SK-N-SH treated with all-trans-retinoic acid at 6 μM for 48 hours (cell line): ENCODE data around the gene TXNDC11.

ENCODE experiments used
- ARNTL ChIP-seq: fragments of 450-650 bp; formaldehyde crosslinking; IDR thresholded peaks from 2 replicates; pipeline ENCODE4 v1.5.0; 2020; ENCODE audit warnings: low read depth, mild to moderate bottlenecking, moderate library complexity, borderline replicate concordance
- CSDC2 ChIP-seq: fragments of 250-450 bp; sonication (Bioruptor Pico); IDR thresholded peaks from 2 replicates; pipeline ENCODE4 v1.5.0; 2020; ENCODE audit warnings: mild to moderate bottlenecking, moderate library complexity
- OSR1 ChIP-seq: fragments of 250-450 bp; sonication (Bioruptor Pico); IDR thresholded peaks from 2 replicates; pipeline ENCODE4 v1.8.0; 2022; ENCODE audit warnings: moderate library complexity, mild to moderate bottlenecking, inconsistent platforms
- PPARA ChIP-seq: fragments of 250-450 bp; sonication (Bioruptor Pico); IDR thresholded peaks from 2 replicates; pipeline ENCODE4 v1.5.0; 2020; ENCODE audit warnings: mild to moderate bottlenecking, borderline replicate concordance
- RARB ChIP-seq: fragments of 250-450 bp; sonication (Bioruptor Pico); IDR thresholded peaks from 2 replicates; pipeline ENCODE4 v1.8.0; 2021; ENCODE audit warnings: mild to moderate bottlenecking, moderate library complexity
- ZFP3 ChIP-seq: fragments of 250-450 bp; sonication (Bioruptor Pico); IDR thresholded peaks from 2 replicates; pipeline ENCODE4 v1.5.0; 2020; ENCODE audit warnings: mild to moderate bottlenecking, moderate library complexity
- ZFP30 ChIP-seq: fragments of 450-650 bp; formaldehyde crosslinking; IDR thresholded peaks from 2 replicates; pipeline ENCODE4 v1.5.0; 2022; ENCODE audit warnings: mild to moderate bottlenecking, moderate library complexity
- ZNF565 ChIP-seq: fragments of 450-650 bp; formaldehyde crosslinking; conservative IDR thresholded peaks from 2 replicates; pipeline ENCODE4 v1.5.0; 2020; ENCODE audit warnings: low read depth, mild to moderate bottlenecking, moderate library complexity
- ZNF8 ChIP-seq: fragments of 450-650 bp; formaldehyde crosslinking; IDR thresholded peaks from 2 replicates; pipeline ENCODE4 v1.5.0; 2020; ENCODE audit warnings: mild to moderate bottlenecking, moderate library complexity
- TF ChIP-seq, protein P1 (sequence below): fragments of 250-450 bp; sonication (Bioruptor Pico); IDR thresholded peaks from 2 replicates; pipeline ENCODE4 v1.5.1; 2021; ENCODE audit warnings: mild to moderate bottlenecking, moderate library complexity
- TF ChIP-seq, protein P2 (sequence below): fragments of 250-450 bp; sonication (Bioruptor Pico); IDR thresholded peaks from 2 replicates; pipeline ENCODE4 v1.5.1; 2020; ENCODE audit warnings: low read depth, mild to moderate bottlenecking, moderate library complexity
- TF ChIP-seq, protein P3 (sequence below): fragments of 250-450 bp; sonication (Bioruptor Pico); IDR thresholded peaks from 2 replicates; pipeline ENCODE4 v1.8.0; 2020; ENCODE audit warnings: mild to moderate bottlenecking, moderate library complexity, borderline replicate concordance
- TF ChIP-seq, protein P4 (sequence below): fragments of 250-450 bp; sonication (Bioruptor Pico); IDR thresholded peaks from 2 replicates; pipeline ENCODE4 v1.8.0; 2021; ENCODE audit warnings: low read depth, mild to moderate bottlenecking, moderate library complexity, borderline replicate concordance

DNA sequence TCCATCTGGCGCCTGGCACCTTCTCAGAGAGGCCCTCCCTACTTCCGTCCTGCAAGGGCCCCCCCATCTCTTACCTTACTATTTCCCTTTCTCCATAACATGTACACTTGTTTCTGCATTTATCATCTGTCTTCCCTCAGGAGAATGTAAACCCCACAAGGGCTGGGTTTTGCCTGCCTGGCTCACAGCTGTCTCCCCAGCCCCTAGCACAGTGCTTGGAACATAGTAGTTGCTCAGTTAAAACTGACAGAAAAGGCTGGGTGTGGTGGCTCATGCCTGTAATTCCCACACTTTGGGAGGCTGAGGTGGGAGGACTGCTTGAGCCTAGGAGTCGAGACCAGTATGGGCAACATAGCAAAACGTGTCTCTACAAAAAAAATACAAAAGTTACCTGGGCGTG lies 80.1 kb downstream of the TXNDC11 start:
- TF ChIP-seq ZFP3 (CRISPR knock-in tag) (no peak), ZNF8 (CRISPR knock-in tag) (no peak), RARB (CRISPR knock-in tag) (no peak), PPARA (CRISPR knock-in tag) (no peak), ZNF565 (CRISPR knock-in tag) (no peak), ZFP30 (CRISPR knock-in tag) (no peak), CSDC2 (CRISPR knock-in tag) (no peak), OSR1 (CRISPR knock-in tag) (no peak), ARNTL (CRISPR knock-in tag) (no peak)
- TF ChIP-seq, protein P1, sequence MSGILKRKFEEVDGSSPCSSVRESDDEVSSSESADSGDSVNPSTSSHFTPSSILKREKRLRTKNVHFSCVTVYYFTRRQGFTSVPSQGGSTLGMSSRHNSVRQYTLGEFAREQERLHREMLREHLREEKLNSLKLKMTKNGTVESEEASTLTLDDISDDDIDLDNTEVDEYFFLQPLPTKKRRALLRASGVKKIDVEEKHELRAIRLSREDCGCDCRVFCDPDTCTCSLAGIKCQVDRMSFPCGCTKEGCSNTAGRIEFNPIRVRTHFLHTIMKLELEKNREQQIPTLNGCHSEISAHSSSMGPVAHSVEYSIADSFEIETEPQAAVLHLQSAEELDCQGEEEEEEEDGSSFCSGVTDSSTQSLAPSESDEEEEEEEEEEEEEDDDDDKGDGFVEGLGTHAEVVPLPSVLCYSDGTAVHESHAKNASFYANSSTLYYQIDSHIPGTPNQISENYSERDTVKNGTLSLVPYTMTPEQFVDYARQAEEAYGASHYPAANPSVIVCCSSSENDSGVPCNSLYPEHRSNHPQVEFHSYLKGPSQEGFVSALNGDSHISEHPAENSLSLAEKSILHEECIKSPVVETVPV (CRISPR knock-in tag) = no peak
- TF ChIP-seq, protein P2, sequence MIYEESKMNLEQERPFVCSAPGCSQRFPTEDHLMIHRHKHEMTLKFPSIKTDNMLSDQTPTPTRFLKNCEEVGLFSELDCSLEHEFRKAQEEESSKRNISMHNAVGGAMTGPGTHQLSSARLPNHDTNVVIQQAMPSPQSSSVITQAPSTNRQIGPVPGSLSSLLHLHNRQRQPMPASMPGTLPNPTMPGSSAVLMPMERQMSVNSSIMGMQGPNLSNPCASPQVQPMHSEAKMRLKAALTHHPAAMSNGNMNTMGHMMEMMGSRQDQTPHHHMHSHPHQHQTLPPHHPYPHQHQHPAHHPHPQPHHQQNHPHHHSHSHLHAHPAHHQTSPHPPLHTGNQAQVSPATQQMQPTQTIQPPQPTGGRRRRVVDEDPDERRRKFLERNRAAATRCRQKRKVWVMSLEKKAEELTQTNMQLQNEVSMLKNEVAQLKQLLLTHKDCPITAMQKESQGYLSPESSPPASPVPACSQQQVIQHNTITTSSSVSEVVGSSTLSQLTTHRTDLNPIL = no peak
- TF ChIP-seq, protein P3, sequence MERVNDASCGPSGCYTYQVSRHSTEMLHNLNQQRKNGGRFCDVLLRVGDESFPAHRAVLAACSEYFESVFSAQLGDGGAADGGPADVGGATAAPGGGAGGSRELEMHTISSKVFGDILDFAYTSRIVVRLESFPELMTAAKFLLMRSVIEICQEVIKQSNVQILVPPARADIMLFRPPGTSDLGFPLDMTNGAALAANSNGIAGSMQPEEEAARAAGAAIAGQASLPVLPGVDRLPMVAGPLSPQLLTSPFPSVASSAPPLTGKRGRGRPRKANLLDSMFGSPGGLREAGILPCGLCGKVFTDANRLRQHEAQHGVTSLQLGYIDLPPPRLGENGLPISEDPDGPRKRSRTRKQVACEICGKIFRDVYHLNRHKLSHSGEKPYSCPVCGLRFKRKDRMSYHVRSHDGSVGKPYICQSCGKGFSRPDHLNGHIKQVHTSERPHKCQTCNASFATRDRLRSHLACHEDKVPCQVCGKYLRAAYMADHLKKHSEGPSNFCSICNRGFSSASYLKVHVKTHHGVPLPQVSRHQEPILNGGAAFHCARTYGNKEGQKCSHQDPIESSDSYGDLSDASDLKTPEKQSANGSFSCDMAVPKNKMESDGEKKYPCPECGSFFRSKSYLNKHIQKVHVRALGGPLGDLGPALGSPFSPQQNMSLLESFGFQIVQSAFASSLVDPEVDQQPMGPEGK (CRISPR knock-in tag) = no peak
- TF ChIP-seq, protein P4, sequence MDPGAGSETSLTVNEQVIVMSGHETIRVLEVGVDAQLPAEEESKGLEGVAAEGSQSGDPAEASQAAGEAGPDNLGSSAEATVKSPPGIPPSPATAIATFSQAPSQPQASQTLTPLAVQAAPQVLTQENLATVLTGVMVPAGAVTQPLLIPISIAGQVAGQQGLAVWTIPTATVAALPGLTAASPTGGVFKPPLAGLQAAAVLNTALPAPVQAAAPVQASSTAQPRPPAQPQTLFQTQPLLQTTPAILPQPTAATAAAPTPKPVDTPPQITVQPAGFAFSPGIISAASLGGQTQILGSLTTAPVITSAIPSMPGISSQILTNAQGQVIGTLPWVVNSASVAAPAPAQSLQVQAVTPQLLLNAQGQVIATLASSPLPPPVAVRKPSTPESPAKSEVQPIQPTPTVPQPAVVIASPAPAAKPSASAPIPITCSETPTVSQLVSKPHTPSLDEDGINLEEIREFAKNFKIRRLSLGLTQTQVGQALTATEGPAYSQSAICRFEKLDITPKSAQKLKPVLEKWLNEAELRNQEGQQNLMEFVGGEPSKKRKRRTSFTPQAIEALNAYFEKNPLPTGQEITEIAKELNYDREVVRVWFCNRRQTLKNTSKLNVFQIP (CRISPR knock-in tag) = no peak
